ENCODE measurements around the gene PLAC8. TPM values are rescaled to one million over a fixed set of nuclear protein-coding genes. Genes with fewer than 3 reads are reported as not detected.
"Not testable (repeated sequence)": the region's sequence is repeated elsewhere in the genome, so short reads cannot be mapped to it uniquely, and the experiment has no call there.

Gene PLAC8
- polyA plus RNA-seq, 4 donors: 84.2 to 309 (median 164) TPM

DNA sequence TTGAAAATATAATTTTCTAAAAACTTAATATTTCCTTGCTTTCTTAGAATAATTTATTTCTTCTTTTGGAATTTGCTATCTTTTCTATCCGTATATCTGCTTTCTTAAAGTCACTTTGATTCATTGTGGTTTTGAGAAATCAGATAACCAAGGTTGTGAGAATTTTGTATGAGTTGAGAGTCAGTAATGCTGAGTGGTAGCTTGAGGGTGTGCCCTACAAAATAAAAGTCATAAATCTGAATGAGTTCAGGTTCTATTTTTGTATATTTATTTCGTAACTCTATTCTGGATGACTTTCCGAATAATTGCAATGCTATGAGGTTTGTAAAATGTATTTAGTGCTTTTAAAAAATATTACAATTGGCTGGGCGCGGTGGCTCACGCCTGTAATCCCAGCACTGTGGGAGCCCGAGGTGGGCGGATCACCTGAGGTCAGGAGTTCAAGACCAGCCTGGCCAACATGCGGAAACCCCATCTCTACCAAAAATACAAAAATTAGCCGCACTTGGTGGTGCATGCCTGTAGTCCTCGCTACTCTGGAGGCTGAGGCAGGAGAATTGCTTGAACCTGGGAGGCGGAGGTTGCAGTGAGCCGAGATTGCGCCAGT is 70.6 kb downstream of the PLAC8 start:
- 91 to 92% (median 92%) methylated on average over 14 of the region's 14 CpGs for WGBS, 3 donors
- FAIRE-seq (no peak), DNase-seq (no peak)
- H3K9me3 ChIP-seq (ENCODE audit: control insufficient read depth in 2 of 2, insufficient read depth in 1 of 2, low read depth in 1 of 2, low read length in 1 of 2): no peaks in the 10 kb centered on the region
- H3K4me1 ChIP-seq (ENCODE audit: control insufficient read depth in 3 of 3, insufficient read depth in 2 of 3, low read depth in 1 of 3, low read length in 2 of 3): no peaks in the 10 kb centered on the region
- H3K4me3 ChIP-seq (ENCODE audit: low read depth in 1 of 3, low read length in 3 of 3): no peak overlapping the region
- no peak overlapping the region for H3K27ac ChIP-seq (ENCODE audit: low read depth in 1 of 3, low read length in 2 of 3)
- H3K27me3 ChIP-seq (ENCODE audit: control insufficient read depth in 3 of 3, insufficient read depth in 3 of 3, low read length in 3 of 3): no peaks in the 10 kb centered on the region
- H3K36me3 ChIP-seq (ENCODE audit: control insufficient read depth in 3 of 3, insufficient read depth in 2 of 3, low read depth in 1 of 3, low read length in 3 of 3): peaks cover 0 to 26% (median 0%) of the 10 kb centered on the region in 3 donors

DNA sequence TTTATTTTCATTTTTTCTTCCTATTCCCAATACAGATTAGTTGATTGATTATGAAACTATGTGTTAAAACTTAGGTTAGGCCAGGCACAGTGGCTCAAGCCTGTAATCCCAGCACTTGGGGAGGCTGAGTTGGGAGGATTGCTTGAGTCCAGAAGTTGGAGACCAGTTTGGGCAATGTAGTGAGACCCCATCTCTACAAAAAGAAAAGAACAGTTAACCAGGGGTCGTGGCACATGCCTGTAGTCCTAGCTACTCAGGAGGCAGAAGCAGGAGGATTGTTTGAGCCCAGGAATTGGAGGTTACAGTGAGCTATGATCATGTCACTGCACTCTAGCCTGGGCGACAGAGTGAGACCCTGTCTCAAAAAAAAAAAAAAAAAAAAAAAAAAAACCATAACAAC is 71.4 kb downstream of the PLAC8 start:
- not testable (repeated sequence) for H3K9me3 ChIP-seq (ENCODE audit: control insufficient read depth in 2 of 2, insufficient read depth in 1 of 2, low read depth in 1 of 2, low read length in 1 of 2); H3K4me3 ChIP-seq (ENCODE audit: low read depth in 1 of 3, low read length in 3 of 3); FAIRE-seq; DNase-seq; H3K27me3 ChIP-seq (ENCODE audit: control insufficient read depth in 3 of 3, insufficient read depth in 3 of 3, low read length in 3 of 3); H3K27ac ChIP-seq (ENCODE audit: low read depth in 1 of 3, low read length in 2 of 3); H3K4me1 ChIP-seq (ENCODE audit: control insufficient read depth in 3 of 3, insufficient read depth in 2 of 3, low read depth in 1 of 3, low read length in 2 of 3)
- H3K36me3 ChIP-seq (ENCODE audit: control insufficient read depth in 3 of 3, insufficient read depth in 2 of 3, low read depth in 1 of 3, low read length in 3 of 3): peaks cover 0 to 23% (median 0%) of the 10 kb centered on the region in 3 donors
- WGBS, 3 donors: 93 to 100% (median 98%) methylated on average over 2 of the region's 2 CpGs

GRCh38 chr4:83040269-83040668 is 74.3 kb downstream of the PLAC8 start:
- Histone ChIP-seq H3K4me3 (ENCODE audit: low read depth in 1 of 3, low read length in 3 of 3) (no peak overlapping the region), H3K9me3 (ENCODE audit: control insufficient read depth in 2 of 2, insufficient read depth in 1 of 2, low read depth in 1 of 2, low read length in 1 of 2) (no peaks in the 10 kb centered on the region), H3K27ac (ENCODE audit: low read depth in 1 of 3, low read length in 2 of 3) (no peak overlapping the region), H3K27me3 (ENCODE audit: control insufficient read depth in 3 of 3, insufficient read depth in 3 of 3, low read length in 3 of 3) (no peaks in the 10 kb centered on the region), H3K4me1 (ENCODE audit: control insufficient read depth in 3 of 3, insufficient read depth in 2 of 3, low read depth in 1 of 3, low read length in 2 of 3) (peaks cover 4 to 11% (median 10%) of the 10 kb centered on the region in 3 donors), H3K36me3 (ENCODE audit: control insufficient read depth in 3 of 3, insufficient read depth in 2 of 3, low read depth in 1 of 3, low read length in 3 of 3) (peaks cover 0 to 16% (median 0%) of the 10 kb centered on the region in 3 donors)
- DNase-seq: no peak
- 88 to 90% (median 88%) methylated on average over 3 of the region's 3 CpGs for WGBS, 3 donors
- FAIRE-seq: no peak

Other genes with a start within 250 kb of the PLAC8 start
- gene SEC31A, start 223.6 kb downstream of the PLAC8 start, polyA plus RNA-seq: 100 to 1,000 TPM in 3 of 4 donors, 10 to 100 TPM in 1; 95.3 to 376 (median 164) TPM
- gene THAP9, start 214.0 kb downstream of the PLAC8 start, polyA plus RNA-seq: 1 to 10 TPM in 3 of 4 donors, under 1 TPM in 1; 0.54 to 7.9 (median 2.5) TPM
- gene LIN54, start 103.9 kb downstream of the PLAC8 start, polyA plus RNA-seq: 10 to 100 TPM in 1 of 4 donors, 1 to 10 TPM in 3; 3.0 to 11.8 (median 4.0) TPM
- gene COPS4, start 79.5 kb downstream of the PLAC8 start, polyA plus RNA-seq: 10 to 100 TPM; 23.5 to 46.9 (median 31.4) TPM
- gene COQ2, start 170.1 kb upstream of the PLAC8 start, polyA plus RNA-seq: 10 to 100 TPM in 2 of 4 donors, 1 to 10 TPM in 2; 6.3 to 21.7 (median 11.3) TPM
- 1 to 10 TPM in 3 of 4 donors, under 1 TPM in 1; 0.45 to 2.5 (median 1.7) TPM for gene HPSE, start 220.1 kb upstream of the PLAC8 start, polyA plus RNA-seq